ENCODE data around the gene SRSF3. TPM values are rescaled to one million over a fixed set of nuclear protein-coding genes. Genes with fewer than 3 reads are reported as not detected.

Gene SRSF3
- total RNA-seq, 1 experiment from 2014 or later = 425 TPM

DNA sequence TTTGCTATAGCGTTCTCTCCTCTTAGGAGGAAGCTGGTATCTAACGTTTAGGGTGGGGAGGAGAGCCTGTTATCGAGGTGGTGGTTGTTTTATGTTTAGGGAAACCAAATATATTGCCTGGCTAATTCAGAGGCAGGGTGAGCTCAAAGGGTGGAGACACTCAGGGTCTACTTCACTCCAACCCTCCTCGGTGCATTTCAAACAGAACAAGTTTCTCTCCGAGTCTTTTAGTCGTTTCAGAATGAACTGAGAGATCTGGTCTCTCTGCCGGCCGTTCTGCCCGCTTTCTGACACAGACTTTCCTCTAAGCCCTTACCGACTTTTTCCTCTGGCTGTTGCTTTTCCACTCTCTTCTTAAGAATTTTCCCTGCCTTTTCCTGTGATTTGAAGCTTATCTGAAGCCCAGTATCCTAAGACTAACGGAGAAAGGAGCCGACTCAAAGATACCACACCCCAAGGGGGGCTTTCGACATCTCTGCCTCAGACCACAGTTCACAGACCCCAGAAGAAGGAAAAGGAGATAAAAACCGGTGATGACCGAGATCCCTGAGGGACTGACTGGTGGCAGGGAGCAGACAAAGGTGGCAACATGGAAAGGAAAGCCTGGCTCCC, 47.7 kb upstream of the SRSF3 start:
- Histone ChIP-seq H3K9me3 (no peaks in the 10 kb centered on the region), H3K4me1 (peaks cover 6% of the 10 kb centered on the region; the same call in 1 of the 2 replicates), H3K27me3 (replicated peaks; ENCODE audit: control insufficient read depth, insufficient read depth, low read length) (no peaks in the 10 kb centered on the region), H3K4me3 (ENCODE audit: low read depth, low read length) (peak overlapping the region; percentile 75), H3K36me3 (ENCODE audit: control insufficient read depth, insufficient read depth, low read length) (no peaks in the 10 kb centered on the region)
- Mint-ChIP-seq H3K9me3 (ENCODE audit: unreplicated experiment) (no peaks in the 10 kb centered on the region), H3K27ac (ENCODE audit: unreplicated experiment) (peak overlapping the region; percentile 95), H3K4me1 (ENCODE audit: low read depth, unreplicated experiment) (peaks cover 8% of the 10 kb centered on the region), H3K36me3 (ENCODE audit: insufficient read depth, unreplicated experiment) (peaks cover 11% of the 10 kb centered on the region), H3K27me3 (ENCODE audit: insufficient read depth, unreplicated experiment) (no peaks in the 10 kb centered on the region), H3K4me3 (ENCODE audit: unreplicated experiment) (peak overlapping the region; percentile 99)
- no peak for DNase-seq
- BruUV-seq (replicated peaks) = TSS peak; percentile 52
- intact Hi-C loops (cut with micrococcal nuclease; ENCODE audit: unreplicated experiment) = loop anchor here (2.0 kb wide), 2 partner anchors 32 to 48 kb away; partner anchors contain the start of gene SRSF3
- TF ChIP-seq, protein P1, sequence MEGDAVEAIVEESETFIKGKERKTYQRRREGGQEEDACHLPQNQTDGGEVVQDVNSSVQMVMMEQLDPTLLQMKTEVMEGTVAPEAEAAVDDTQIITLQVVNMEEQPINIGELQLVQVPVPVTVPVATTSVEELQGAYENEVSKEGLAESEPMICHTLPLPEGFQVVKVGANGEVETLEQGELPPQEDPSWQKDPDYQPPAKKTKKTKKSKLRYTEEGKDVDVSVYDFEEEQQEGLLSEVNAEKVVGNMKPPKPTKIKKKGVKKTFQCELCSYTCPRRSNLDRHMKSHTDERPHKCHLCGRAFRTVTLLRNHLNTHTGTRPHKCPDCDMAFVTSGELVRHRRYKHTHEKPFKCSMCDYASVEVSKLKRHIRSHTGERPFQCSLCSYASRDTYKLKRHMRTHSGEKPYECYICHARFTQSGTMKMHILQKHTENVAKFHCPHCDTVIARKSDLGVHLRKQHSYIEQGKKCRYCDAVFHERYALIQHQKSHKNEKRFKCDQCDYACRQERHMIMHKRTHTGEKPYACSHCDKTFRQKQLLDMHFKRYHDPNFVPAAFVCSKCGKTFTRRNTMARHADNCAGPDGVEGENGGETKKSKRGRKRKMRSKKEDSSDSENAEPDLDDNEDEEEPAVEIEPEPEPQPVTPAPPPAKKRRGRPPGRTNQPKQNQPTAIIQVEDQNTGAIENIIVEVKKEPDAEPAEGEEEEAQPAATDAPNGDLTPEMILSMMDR (IDR thresholded peaks at IDR 0.05; ENCODE audit: insufficient read depth in 1 of 2, low read depth in 1 of 2, low read length in 1 of 2, severe bottlenecking in 1 of 2, unreplicated experiment in 1 of 2) = no peak
- POLR2A ChIA-PET = interaction anchor here (0.6 kb wide), 1 partner anchor 225 kb away, joined by 3 read pairs; no protein-coding TSS in a partner anchor
- CTCF ChIA-PET = interaction anchor here (1.2 kb wide), 1 partner anchor 213 kb away, joined by 3 read pairs; no protein-coding TSS in a partner anchor

DNA sequence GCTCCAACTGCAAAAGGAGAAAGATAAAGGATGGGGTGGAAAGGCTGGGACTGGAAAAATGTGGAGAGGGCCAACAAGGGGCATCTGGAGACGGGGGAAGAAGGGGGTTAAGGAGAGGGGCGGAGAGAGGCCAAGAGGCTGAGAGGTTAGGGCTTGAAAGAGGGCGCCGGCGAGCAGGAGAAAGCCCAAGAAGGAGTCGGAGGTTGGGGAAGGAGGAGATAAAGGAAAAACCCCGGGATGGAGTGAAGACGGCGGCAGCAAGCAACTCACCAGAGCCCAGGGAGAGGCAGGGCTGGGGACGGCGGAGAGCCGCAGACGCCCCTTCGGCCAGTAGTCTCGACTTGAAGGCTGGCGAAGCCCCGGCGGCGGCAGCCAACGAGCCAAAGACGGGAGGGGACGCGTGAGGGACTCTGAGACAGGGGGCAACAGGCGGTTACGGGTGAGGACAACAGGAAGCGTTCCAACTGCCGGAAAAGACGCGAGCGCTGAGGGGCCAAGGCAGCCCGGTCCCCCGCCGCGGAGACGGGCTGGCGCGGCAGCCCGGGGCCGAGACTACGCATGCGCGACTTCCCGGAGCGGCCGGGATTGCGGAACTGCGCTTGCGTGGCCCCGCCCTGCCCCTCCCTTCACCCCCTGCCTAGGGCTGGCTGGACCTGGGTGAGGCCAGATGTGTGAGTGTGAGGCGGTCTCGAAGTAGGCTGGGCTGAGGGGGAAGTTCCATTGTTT, 47.1 kb upstream of the SRSF3 start, which contains the start of gene STK38:
TSS of gene STK38 (minus strand) at position 560 of the 726 bp plus-strand sequence. CDS start 7,277 bp downstream, outside the sequence.
- CTCF ChIA-PET = interaction anchor here (1.2 kb wide), 1 partner anchor 212 kb away, joined by 3 read pairs; no protein-coding TSS in a partner anchor
- peak within 1 kb of the TSS; percentile 75 for H3K4me3 ChIP-seq (ENCODE audit: low read depth, low read length)
- POLR2A ChIA-PET = no interaction called here
- BruUV-seq (replicated peaks) = no TSS peak
- Mint-ChIP-seq H3K27ac (ENCODE audit: unreplicated experiment) (peak within 1 kb of the TSS; percentile 95), H3K9me3 (ENCODE audit: unreplicated experiment) (no peaks in the 10 kb centered on the region), H3K27me3 (ENCODE audit: insufficient read depth, unreplicated experiment) (no peaks in the 10 kb centered on the region), H3K4me3 (ENCODE audit: unreplicated experiment) (peak within 1 kb of the TSS; percentile 99), H3K4me1 (ENCODE audit: low read depth, unreplicated experiment) (peaks cover 8% of the 10 kb centered on the region), H3K36me3 (ENCODE audit: insufficient read depth, unreplicated experiment) (peaks cover 11% of the 10 kb centered on the region)
- no peaks in the 10 kb centered on the region for H3K27me3 ChIP-seq (replicated peaks; ENCODE audit: control insufficient read depth, insufficient read depth, low read length)
- TF ChIP-seq, protein P1 (IDR thresholded peaks at IDR 0.05; ENCODE audit: insufficient read depth in 1 of 2, low read depth in 1 of 2, low read length in 1 of 2, severe bottlenecking in 1 of 2, unreplicated experiment in 1 of 2) = peak in 1 of 2 experiments; percentile 19
- peak; percentile 89 to 90 for DNase-seq
- H3K36me3 ChIP-seq (ENCODE audit: control insufficient read depth, insufficient read depth, low read length) = no peaks in the 10 kb centered on the region
- intact Hi-C loops (cut with micrococcal nuclease; ENCODE audit: unreplicated experiment) = loop anchor here (1.0 to 2.0 kb wide), 3 partner anchors 32 to 124 kb away; partner anchors contain the start of gene SRSF3
- H3K9me3 ChIP-seq = no peaks in the 10 kb centered on the region
- peaks cover 6% of the 10 kb centered on the region; the same call in 1 of the 2 replicates for H3K4me1 ChIP-seq
